ENCODE data around the gene CCBE1. TPM values are rescaled to one million over a fixed set of nuclear protein-coding genes. Genes with fewer than 3 reads are reported as not detected.
"Not testable (repeated sequence)": the region's sequence is repeated elsewhere in the genome, so short reads cannot be mapped to it uniquely, and the experiment has no call there.

The CCBE1 gene
- total RNA-seq, 1 donor from 2014 or later: under 0.01 TPM

DNA sequence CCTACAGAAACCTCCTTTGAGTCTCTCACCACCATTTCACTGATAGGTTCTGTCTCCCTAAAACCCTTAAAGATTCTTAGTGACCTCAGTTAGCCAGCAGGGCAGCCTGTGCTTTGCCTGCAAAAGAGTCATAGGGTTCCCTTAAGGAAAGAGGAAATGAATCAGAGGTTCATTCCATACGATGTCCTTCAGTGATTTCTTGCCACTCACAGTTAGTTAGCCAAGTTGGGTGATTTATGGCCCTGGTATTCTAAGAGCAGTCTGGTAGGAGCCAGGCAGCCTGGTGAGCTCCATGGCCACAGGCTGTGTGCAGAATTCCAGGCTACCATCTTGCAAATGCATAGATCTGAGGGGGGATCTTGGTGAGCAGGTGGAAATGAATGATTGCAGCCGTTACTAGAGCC, 18.7 kb upstream of the CCBE1 start:
- DNase-seq (ENCODE audit: low read depth in 2 of 2): peak; percentile 6 to 96

DNA sequence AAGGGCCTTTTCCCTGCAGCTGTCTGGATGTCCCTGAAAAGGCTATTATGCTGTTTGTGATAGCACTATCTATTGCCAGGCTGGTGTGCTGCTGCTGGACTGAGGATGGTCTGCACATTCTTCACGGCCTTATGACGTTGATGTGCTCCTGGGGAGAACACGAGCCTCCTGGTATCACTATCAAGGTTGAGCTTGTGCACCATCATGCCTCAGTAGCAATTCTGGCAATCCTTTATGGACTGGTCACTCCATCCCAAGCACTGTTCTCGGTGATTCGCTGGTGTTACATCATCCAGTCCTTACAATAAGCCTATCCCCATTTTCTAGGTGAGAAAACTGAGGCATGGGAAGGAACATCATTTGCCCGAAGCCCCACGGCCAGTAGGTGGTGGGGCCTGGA, 18.2 kb upstream of the CCBE1 start:
- no peak for DNase-seq (ENCODE audit: low read depth in 2 of 2)

DNA sequence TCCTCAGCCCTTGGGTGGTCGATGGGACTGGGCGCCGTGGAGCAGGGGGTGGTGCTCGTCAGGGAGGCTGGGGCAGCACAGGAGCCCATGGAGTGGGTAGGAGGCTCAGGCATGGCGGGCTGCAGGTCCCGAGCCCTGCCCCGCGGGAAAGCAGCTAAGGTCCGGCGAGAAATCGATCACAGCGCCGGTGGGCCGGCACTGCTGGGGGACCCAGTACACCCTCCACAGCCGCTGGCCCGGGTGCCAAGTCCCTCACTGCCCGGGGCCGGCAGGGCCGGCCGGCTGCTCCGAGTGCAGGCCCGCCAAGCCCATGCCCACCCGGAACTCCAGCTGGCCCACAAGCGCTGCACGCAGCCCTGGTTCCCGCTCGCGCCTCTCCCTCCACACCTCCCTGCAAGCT, 16.9 kb upstream of the CCBE1 start:
- DNase-seq (ENCODE audit: low read depth in 2 of 2): not testable (repeated sequence)

DNA sequence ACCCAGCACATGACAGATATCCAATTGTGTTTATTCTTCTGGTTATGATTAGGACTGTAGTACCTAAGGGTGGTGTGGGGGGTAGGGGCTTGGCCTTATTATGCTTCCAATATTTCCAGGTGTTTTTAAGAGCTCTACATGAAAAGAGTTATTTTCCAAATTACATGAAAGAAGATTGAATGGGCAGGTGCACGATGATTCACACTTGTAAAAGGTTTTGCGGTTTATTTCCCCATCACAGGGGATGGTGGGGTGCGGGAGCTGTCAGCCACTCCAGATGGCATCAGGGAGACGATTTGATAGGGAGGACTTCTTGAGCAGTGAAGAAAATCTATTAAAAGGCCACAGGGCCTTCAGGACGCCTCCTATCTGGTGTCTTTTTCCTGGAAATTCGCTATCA, 15.1 kb upstream of the CCBE1 start:
- DNase-seq (ENCODE audit: low read depth in 2 of 2): no peak

DNA sequence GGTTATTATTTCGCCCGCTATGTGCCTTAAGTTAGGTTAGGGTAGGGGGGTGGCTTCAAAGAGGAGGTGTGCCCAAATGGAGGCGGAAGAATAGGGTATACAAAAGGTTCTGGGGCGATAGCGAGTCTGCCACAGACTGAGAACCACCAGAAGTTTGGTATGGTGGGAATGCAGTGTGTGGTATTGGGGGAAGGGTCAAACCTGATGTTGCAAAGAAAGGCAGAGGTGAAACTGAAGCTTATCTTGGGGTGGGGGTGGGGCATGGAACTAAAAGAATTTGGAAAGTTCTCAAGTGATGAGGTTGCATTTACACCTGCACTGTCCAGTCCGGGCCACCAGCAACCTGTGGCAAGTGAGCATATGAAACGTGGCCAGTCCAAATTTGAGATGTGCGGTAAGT, 11.8 kb upstream of the CCBE1 start:
- no peak for DNase-seq (ENCODE audit: low read depth in 2 of 2)

DNA sequence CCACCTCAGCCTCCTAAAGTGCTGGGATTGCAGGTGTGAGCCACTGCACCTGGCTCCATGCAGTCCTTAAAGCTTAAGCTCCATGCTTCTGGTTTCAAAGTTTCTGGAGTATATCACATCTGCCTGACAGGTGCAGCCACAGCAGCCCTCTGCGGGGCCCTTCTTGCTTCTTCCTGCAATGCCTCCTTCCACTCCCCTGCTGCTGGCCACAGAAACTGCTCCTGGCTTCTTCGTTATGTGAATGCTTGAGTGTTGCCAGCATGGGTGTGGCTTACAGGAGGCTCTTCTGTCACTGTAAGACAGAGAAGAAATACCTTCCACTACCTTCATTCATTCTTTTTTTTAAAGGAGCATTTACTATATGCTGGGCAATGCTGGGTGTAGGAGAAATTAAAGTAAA, 10.1 kb upstream of the CCBE1 start:
- DNase-seq (ENCODE audit: low read depth in 2 of 2): no peak

DNA sequence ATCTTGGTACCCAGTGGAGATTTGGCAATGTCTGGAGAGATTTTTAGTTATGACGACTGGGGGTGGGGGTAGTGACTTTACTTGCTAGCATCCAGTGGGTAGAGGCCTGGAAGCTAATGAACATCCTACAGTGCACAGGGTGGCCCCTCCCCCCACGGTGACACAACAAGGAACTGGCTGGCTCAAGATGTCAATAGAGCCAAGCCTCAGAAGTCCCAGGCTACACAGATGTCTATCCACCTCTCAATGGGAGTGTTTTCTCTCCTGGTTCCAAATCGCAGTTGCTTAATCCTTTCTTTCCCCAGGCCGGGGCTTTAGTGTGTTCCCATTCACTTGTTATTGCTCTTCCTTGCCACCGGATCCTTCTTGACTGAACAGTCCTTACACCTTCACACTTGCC, 9.3 kb upstream of the CCBE1 start:
- DNase-seq (ENCODE audit: low read depth in 2 of 2): no peak

DNA sequence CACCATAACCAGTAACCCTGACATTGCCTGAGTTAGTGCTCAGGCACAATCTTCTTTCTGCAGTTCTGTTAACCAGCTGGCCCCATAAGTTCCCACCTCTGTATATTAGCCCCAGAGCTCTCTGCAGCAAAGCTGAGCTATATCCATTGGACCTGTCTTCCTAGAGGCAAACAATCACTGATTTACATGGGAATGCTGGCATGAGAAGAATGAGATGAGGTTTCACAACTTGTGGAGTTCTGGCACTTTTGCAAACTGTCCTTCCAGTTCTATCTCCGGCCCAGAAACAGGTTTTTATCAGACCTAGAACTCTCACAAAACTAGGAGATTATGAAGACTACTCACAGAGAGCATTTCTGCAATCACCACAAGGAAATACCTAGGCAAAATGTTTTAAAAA, 7.9 kb upstream of the CCBE1 start:
- DNase-seq (ENCODE audit: low read depth in 2 of 2): no peak

DNA sequence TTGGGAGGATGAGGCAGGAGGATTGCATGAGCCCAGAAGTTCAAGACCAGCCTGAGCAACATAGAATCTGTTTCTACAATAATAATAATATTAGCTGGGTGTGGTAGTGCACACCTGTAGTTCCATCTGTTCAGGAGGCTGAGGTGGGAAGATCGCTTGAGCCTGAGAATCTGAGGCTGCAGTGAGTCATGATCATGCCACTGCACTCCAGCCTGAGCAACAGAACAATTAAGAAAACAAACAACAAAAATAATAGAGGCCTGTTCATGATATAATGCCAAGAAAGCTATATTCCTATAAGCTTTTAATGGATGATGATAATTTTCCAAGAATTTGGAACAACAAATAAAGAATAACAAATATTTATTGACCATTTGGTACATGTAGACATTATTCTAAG, 6.9 kb upstream of the CCBE1 start:
- peak in 1 of 2 donors; percentile 49 for DNase-seq (ENCODE audit: low read depth in 2 of 2)

DNA sequence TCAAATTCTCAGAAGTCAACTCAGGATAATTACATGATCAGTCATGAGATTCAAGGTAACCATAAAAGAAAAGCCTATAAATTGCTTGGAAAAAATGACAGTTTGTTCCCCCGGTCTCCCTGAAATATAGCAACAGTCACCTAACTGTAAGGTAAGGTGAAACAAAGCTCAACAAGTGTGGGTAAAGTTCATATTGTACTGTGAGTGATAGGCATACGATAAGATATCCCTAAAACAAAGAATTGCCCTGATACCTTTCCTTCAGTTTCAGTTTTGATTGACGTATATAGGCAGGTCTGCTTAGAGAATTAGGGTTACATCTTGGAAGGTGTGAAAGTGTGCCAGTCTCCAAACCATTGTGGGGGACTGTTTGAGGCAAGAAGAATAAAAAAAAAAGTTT, 4.0 kb upstream of the CCBE1 start:
- DNase-seq (ENCODE audit: low read depth in 2 of 2): no peak

DNA sequence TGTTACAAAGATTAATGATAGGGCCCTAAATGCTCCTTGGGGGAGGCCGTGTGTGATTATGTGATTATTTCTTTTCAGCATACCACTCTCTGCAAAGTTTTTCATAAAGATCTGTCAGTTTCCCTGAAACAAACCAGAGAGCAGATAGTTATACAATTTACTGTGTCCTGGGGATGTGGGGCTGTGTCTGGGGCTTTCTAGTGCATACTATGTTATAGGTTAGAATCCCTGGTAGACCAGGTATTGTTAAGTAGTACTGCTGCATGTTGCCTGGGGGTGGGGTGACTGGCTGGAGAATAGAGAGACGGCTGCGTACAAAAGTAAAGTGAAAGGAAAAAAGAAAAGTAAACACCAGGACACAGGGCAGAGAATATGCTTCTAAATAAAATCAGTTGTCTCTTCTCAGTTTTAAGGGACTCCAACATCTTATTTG, 3.3 kb upstream of the CCBE1 start:
- peak in 1 of 2 donors; percentile 39 for DNase-seq (ENCODE audit: low read depth in 2 of 2)

DNA sequence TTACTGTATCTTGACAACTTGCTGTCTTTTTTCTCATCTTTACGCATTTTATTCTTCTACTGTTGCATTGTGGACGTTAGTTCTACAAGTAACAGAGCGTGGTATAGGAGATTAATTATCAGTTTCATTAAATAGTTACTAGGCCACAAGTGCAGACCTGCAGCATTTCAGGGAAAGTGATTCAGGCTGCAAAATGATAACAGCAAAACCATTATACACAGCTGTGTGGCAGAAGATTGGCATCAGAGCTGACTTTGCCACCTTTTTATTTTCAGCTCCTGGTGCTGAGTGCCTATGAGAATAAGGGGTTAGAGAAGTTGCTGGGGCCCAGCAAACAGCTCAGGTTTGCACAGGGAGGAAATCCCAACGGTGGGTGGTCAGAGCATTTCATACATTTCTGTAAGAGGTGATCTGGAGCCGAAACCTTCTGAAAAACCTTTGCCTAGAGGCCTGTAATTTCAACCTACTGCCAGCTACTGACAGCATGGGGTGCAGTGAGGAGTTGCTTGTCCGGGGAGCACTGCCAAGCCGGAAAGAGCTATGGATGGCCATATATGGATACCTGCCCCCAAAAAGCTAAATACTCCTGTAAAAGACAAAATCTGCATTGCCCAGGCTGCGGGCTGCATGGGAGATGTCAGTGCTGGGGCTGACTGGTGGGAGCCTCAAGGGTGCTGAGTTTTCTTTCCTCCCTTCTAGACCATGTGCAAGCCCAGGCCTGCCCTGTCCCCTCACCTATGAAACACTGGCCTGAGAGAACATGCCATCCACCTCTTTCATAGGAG, 2.7 kb upstream of the CCBE1 start:
- no peak for DNase-seq (ENCODE audit: low read depth in 2 of 2)

DNA sequence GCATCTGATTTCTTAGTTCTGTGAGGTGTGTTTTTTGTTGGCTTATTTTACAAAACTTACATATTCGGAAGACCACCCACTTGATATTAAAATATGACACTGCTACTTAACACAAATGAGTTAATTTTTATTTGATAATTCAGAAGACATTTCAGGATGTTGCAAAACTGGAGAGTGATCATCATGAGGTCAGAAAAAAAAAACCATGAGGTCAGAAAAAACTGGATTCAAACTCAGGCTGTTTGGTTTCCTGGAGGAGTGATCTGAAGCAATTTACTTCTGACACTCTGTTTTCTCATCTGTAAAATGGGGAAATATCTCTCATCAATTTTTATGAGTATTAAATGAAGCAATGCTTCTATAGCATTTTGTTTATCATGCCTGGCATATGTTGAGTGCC, 1.8 kb upstream of the CCBE1 start:
- no peak for DNase-seq (ENCODE audit: low read depth in 2 of 2)

DNA sequence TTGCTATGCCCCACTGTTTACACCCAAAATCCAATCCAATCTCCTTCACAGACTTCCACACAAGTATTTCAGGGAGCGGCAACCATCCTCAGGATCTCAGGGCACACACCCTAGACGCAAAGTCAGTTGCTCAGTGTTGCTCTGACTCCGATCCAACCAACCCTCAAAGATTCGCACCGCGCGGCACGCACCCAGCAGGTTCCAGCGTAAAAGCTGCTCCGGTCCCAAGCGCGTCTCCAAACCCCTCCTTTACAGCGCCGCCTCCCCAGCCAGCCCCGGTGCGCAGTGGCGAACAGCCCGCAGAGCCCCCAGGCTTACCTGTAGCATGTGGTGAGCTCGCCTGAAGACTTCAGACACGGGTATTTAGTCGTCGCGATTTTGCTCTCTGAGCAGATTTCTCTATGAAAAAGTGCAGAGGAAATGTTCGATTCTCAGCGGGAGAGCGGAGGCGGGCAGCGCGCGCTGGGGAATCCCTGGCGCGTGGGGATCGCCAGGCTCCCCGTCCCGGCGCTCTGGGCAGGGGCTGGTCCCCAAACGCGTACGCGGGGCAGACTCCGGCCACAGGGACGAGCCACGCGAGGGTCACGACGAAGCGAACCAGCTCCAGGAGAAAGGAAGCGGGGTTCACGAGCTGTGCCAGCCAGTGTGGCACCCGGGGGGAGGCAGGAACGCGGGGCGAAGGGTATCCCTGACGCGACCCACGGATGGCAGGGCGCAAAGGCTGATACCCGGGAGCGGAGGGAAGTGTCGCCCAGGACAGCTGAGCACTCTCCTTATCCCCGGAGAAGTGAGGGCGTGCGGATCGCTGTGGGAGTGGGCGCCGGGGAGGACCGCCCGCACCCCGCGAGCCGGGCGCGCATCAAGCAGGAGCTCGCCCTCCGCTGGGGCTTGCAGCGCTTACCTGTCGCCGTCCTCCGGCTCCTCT, 650 bp downstream of the CCBE1 start:
- peak; percentile 14 to 70 for DNase-seq (ENCODE audit: low read depth in 2 of 2)

DNA sequence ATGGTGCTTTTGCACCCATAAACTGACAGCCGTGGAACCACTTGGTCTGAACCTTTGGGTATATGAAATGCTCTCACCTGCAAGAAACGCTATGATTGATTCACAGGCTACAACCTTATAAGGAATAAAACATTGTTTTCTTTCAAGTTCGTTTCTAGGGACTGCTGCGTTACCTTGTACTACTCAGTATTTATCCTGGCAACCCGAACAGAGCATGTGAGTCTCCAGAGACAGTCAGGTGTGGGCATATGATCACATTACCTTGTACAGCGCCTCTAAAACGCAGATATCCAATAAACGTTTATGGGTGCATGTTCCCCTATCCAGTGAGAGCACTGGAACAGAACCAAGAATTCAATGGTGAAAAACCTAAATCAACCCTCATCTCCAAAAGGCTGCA, 1.7 kb downstream of the CCBE1 start:
- no peak for DNase-seq (ENCODE audit: low read depth in 2 of 2)

DNA sequence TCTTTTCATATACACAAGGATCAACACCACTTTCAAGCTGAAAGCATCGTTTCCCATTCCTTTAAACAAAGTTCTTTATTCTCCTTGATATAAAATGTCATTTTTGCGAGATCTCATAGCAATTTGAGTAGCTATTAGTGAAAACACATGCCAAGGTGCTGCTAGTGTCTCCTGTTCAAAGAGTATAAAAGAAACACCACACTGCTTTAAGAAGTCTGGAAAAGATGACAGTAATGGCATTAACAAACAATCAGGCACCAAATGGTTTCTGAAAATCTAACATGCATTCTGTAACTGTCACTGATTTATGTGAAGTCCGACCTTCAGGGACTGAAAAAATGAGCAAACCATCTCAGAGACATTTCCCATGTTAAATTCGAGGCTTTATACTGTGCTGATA, 2.4 kb downstream of the CCBE1 start:
- no peak for DNase-seq (ENCODE audit: low read depth in 2 of 2)

DNA sequence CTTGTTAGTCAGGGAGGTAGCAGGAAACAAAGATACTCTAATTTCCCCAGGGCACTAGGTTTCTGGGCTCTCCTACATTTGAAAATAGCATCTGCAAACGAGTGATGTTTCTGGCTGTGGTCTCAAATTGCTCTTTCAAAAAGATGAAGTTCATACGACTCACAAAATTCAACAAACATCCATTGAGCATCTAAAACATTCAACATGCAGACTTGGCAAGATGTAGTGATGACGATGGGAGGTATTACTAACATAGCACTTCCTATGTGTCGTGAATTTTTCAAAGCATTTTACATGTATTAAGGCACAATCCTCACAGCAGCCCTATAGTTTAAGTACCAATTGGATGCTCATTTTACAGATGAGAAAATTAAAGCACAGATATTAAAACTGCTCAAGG, 5.2 kb downstream of the CCBE1 start:
- DNase-seq (ENCODE audit: low read depth in 2 of 2): peak in 1 of 2 donors; percentile 40

DNA sequence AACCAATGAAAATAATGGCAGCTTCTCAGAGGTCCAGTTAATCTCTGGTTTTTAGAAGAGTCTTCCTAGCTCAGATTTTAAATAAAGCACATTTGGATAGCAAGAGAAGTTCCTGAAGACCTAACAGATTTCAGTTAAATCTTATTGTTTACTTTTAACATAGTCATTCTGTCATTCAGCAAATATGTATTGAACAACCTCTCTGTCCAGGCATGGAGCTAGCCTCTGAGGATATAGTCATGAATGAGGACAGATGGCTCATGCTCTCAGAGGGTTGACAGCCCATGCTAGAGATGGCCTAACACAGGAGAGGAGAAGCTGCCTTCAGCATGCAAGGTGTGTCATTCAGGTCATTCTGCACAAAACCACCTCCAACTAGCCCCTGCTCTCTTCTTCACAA, 6.2 kb downstream of the CCBE1 start:
- no peak for DNase-seq (ENCODE audit: low read depth in 2 of 2)

DNA sequence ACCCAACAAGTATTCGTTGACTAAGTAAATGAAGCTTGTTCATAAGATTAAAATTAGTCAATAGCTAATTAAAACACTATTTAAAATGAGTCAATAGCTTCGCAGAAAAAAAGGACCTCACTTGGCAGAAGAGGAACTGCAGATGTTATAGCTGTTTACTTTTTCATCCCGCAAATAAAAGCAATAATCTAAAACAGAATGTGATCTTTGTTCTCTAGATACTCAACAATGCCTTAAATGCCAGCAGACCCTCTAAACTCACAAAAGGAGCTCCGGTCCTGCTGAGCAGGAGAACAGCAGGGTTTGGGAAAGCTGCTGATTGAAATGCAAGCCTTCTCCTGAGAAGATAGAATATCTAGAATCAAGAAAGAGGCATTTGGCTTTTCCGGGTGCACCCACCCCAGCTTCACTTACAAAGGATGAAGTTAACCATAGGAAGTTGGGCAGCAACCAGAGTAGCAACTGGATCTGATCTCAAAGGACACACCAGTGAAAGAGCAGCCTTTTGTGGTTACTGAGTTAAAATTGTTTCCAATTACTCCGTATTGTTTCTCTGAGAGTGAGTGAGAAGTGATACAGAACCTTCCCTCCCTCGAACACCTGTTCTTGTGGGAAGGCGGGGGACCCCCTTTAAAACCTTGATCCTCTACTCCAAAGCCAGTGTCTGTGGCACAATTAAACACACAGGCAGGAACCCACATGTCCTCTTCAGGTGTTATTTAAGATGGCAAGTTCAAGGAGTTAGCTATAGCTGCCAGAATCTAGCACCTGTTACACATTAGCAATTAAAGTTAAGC, 6.8 kb downstream of the CCBE1 start:
- no peak for DNase-seq (ENCODE audit: low read depth in 2 of 2)

DNA sequence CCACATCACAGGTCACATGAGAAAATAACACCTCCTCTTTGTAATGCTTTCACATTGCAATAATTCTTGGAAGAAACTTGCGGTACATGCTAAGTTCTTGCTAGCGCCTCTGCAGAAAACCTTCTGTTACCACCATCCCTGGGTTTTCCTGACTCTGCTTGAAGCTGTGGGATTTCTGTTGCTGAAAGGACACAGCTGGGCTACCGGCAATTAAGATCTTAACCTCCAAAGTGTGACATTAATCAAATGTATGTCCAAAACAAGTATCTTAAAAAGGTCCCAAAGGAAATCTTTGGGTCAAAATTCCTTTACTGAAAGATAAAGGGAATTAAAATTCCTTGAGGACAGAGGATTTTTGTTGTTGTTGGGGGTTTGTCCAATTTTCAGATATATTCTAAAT, 7.5 kb downstream of the CCBE1 start:
- DNase-seq (ENCODE audit: low read depth in 2 of 2): no peak

DNA sequence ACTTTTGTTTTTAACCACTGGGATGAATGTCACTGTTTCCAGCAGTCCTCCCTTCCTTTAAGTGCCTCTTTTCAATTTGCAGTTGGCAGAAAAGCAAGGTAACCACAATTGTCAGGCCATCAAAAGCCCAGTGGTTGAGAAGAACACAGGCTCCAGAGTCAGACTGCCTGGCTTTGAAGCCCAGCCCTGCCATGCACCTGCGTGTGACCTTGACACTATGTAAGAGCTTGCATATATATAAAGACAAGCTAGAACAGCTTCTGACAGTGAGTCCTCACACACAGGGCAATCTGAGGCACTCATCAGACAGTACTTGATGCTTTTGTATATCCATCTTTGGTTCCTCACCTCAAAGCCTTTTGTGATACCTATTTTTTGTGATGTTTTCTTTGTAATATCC, 11.0 kb downstream of the CCBE1 start:
- DNase-seq (ENCODE audit: low read depth in 2 of 2): no peak

DNA sequence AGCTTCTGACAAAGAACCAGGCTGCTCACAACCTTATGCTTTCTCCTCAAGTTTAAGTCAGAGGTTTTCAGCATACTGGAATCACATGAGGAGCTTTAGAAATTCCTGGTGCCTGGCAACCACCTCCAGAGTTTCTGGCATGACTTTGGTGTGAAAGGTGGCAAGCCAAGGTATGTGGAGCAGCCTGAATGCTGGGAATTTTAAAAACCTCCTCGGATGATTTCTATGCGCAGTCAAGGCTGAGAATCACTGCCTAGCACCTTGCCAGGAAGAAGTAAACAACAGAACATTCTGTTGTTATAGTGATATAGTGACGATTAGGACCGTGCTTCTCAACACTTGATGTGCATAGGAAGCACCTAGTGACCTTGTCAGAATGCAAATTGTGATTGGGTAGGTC, 11.7 kb downstream of the CCBE1 start:
- DNase-seq (ENCODE audit: low read depth in 2 of 2): peak in 1 of 2 donors; percentile 56

Data from lung microvascular endothelial cell (primary cell).